Activated CD8-positive, alpha-beta memory T cell treated with anti-CD3 and anti-CD28 coated beads, Interleukin-2, amount 50 U/mL, for 4 hours (primary cell): ENCODE results near the gene CCM2.

Experiments used
- DNase-seq: peaks from one replicate; pipeline ENCODE4 v3.0.0-alpha.2; 2020

CCM2 gene

GRCh38 chr7:45000093-45001032 is at the start of gene CCM2:
Gene CCM2 (plus strand): TSS chr7:45000201. CDS start chr7:45000334, 133 bp downstream.
- no peak for DNase-seq

GRCh38 chr7:44953156-44953555 is 46.8 kb upstream of the CCM2 start:
- DNase-seq: no peak

- no peak for DNase-seq
Observed at GRCh38 chr7:44955733-44956132, 44.3 kb upstream of the CCM2 start.

DNA sequence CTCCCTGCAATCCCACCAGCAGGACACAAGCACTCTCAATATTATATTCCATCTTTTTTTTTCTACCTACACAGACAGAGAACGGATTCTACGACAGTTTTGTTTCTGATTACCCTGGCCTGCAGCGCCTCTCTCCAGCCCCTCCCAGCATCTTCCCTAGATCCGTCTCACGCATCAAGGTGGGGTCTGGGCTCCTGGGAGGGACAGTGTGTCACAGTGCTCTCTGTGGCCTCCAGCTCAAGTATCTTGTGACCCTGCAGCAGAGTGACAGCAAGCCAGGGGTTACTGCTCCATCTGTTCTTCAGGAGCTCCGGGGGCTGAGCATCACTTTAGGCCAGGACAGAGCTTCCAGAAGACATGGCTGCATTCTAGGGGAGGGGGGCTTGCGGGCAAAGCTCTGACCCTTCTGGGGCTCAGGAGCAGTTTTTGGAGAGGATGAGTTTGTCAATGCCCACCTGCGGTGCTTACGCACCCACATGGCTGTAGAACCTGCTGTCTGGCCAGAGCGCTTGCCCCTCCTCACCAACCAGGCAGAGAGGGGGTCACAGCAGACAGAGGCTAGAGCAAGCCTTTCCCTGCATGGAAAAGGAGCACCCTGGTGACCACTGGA is 43.7 kb upstream of the CCM2 start:
- DNase-seq: no peak

DNA sequence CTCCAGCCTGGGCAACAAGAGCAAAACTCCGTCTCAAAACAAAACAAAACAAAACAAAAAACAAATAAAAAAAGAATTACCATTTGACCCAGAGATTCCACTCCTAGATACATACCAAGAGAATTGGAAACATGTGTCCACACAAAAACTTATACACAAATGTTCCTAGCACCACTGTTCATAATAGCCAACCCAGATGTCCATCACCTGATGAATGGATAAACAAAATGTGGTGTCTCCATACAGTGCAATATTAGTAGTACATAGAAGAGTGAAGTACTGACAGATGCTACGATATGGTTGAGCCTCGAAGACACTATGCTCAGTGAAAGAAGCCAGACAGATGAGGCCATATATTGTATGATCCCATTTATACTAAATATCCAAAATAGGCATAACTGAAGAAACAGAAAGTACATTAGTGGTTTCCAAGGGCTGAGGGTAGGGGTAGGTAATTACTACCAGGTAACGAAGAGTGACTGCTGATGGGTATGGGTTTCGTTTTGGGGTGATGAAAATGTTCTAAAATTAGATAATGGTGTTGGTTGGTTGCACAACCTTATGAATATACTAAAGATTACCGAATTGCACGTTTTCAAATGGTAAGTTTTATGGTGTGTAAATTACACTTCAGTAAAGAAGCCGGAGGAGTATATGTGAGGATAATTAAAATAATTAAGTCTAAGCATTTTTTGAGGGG is 41.2 kb upstream of the CCM2 start:
- no peak for DNase-seq

DNA sequence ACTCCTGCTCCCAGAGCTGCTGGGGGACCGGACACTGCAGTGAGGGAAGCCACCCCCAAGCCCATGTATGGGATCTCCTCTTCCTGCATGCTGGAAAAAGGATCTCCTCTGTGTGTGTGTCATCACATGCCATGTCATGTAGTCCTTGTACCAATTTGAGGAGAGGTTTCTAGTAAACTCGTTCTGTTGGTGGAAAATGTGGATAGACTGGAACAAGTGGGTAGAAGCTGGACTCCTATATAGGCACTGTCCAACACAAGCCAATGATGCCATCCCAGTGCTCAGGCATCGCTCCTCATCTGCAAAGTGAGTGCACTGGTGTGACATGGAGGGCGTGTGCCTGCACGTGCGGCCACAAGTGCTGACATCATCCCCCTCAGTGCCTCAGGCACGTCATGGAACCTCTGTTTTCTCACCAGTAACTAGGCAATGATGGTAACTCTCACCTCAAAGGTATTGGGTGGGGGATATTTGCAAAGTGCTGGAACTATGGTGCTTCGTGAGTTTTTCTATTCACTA is 40.5 kb upstream of the CCM2 start:
- DNase-seq: no peak

DNA sequence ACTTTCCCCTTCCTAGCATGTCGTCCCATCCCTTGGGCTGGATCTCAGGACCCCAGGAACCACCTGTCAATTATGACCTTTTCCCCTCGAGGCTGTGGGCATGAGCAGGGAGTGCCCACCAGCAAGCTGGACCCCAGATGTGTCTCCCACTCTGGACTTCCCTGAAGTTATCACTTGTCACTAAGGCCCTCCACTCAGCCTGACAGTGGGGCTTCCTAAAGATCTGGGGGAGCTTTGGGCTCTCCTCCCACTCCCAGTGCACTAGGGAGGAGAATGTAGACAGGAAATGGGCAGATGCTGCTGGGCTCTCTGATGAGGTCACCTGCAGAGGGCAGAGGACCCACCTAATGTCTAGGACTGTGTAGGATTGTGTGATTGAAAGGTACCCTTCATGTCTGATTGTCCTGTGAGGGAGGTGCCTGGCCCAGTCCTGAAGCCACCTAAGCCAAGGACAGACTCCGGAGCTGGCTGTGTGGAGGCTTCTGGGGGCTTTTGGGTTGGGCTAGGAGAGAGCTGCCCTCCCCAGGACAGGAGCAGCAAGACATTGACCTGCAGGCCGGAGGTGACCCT is 39.9 kb upstream of the CCM2 start:
- DNase-seq: no peak

DNA sequence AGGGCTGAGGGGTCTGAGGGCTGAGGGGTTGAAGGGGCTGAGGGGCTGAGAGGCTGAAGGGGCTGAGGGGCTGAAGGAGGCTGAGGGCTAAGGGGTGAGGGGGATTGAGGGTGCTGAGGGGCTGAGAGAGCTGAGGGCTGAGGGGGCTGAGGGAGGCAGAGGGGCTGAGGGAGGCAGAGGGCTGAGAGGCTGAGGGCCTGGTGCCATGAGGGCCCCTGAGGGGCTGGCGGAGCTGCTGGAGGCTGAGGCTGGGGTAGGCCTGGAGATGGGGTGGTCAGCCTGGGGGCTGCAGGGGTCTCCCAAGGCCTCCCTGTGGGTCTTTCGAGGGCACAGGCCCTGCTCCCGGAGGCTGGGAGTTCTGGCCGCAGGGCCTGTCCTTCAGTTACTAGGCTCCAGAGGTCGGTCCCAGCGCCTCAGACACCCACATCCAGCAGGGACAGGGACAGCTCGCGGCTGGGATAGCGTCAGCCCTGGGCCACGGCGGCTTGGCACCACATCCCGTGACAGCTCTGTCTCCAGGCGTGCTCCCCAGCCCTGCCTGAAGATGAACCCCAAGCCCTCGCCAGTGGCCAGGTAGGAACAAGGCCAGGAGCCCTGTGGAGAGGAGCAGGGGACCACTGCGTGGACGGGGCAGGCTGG is 38.0 kb upstream of the CCM2 start:
- no peak for DNase-seq

DNA sequence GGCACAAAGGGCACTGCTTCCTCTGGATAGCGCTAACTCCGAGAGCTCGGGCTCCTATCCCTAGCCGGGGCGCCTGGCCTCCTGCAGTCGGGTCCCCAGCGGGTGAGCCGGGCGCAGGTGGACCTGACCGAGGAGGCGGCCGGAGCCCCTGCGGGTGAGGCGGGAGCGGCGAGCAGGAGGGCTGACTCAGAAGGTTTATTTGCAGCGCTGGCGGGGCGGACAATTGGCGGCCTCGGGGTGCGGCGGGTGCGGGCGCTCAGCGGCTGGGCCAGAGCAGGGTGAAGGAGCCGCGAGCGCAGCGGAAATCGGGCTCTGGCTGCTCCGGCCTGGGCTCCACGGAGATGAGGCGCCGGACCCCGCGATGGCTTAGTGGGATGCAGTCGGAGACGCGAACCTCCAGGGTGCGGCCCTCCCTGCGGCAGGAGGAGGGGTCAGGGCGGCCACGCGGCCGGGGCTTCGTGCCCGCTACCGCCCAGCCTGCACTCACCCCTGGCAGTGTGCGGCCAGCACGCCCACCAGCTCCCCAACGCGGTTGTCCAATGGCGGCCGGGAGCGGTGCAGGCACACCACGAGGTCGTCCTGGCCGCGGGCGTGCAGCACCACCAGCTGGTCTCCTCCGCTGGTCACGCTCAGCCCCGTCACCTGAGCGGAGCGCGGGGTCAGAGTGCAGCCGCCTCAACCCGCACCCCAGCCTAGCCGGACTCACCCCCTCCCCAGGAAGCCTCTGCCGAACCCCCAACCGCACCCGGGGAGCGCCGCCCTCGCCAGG is 37.3 kb upstream of the CCM2 start:
- no peak for DNase-seq

- DNase-seq: no peak
Observed at GRCh38 chr7:44963364-44964290, 36.4 kb upstream of the CCM2 start.

- no peak for DNase-seq
Observed at GRCh38 chr7:44964384-44964830, 35.6 kb upstream of the CCM2 start.

DNA sequence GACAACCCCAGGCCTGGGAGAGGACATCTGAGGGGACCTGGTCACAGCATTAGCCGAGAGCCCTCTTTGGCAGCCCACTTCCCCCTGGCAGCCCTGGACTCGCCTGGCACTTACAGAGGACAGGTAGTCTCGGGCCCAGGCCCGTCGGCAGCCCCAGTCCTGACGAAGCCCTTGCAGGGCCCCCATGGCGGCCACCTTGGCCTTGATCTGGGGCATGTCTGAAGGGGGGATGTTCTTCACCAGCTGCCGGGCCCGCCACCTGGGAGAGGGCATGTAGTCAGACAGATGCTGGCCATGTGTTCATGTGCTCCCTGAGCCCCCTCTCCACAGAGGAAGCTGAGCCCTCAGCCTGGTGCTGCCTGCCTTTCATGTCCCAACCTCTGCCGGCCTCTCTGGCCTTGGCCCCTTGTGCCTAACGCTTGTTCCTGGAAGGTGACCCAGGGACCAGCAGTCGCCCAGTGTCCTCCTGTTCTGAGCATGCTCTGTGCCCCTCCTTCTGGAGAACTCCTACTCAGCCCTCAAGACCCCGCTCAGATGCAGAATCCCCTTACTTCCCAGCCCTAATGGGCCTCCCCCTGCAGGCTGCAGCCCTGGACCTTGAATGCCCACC is 35.1 kb upstream of the CCM2 start:
- no peak for DNase-seq

GRCh38 chr7:44965441-44965903 is 34.5 kb upstream of the CCM2 start:
- DNase-seq: no peak

- DNase-seq: no peak
Observed at GRCh38 chr7:44965937-44966730, 33.9 kb upstream of the CCM2 start.

GRCh38 chr7:44966731-44967538 is 33.1 kb upstream of the CCM2 start:
- no peak for DNase-seq

DNA sequence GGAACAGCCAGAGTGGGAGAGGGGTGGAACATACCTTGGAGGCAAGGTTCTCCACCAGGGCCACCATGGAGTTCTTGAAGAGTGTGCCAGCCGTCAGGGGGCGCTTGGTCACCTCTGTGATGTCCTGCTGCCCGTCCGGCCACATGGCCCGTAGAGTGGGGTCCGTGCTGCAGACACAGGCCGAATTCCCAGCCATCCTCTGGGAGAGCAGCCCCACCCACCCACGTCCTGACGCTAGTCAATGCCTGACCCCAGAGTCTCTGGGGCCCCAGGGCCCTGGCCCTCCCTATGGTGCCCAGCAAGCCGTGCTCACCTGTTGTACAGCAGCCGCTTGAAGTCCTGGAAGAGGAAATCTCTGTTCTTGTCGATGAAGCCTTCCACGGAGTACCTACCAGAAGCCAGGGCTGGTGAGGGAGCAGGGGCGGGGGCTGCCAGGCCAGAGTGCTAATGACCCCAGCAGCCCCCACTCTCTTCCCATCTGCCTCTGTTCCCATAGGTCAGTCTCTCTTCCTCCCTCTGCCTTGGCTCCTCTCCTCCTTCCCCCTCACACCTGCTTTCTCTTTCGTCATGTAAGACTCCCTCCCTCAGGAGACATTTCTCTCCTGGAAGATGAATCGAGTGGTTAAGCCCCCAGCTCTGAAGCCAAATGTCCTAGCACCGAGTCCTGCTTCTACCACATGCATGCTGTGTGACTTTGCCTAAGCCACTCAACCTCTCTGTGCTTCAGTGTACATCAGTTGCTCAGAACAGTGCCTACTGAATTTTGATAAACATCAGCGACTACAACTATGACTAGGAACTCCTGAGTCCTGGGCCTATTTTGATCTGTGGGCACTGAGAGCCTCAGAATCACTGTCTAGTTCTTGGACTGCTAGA is 32.2 kb upstream of the CCM2 start:
- no peak for DNase-seq

- DNase-seq: no peak
Observed at GRCh38 chr7:44969049-44969700, 30.8 kb upstream of the CCM2 start.
